ENCODE data around the gene FHDC1. TPM values are rescaled to one million over a fixed set of nuclear protein-coding genes. Genes with fewer than 3 reads are reported as not detected.

Gene FHDC1
- total and polyA plus RNA-seq, 10 of the 15 experiments (the other 5 are each of a cell fraction or from before 2014, with no cell fraction given): 0.04 to 0.12 (median 0.06) TPM; not detected in 3

DNA sequence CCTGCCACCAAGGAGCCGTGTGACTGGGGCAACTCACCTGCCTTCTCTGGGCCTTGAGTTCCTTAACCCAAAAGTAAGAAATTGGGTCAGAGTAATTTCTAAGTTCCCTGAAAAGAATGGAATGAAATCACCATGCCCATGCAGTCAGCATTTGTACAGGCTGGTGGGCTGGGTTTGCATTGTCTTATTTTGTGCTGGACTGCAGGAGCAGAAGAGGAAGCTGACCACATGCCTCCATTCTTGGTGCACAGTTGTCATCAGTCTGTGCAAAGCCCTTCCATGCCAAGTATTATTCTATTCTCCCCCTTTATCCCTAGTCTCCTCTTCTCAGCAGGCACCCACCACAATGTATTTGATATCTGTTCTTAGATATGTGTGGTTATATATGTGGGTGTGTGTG lies 56.3 kb downstream of the FHDC1 start:
- Histone ChIP-seq H2AFZ (ENCODE audit: control insufficient read depth, low read depth, low read length) (no peak overlapping the region), H3K79me2 (ENCODE audit: control insufficient read depth, insufficient read depth, low read length) (no peaks in the 10 kb centered on the region), H3K27ac (ENCODE audit: control insufficient read depth, insufficient read depth) (no peak overlapping the region), H3K9ac (ENCODE audit: control insufficient read depth, insufficient read depth, low read length) (no peak overlapping the region), H3K4me2 (ENCODE audit: control insufficient read depth, insufficient read depth) (no peak overlapping the region), H4K20me1 (ENCODE audit: control insufficient read depth, insufficient read depth) (no peaks in the 10 kb centered on the region), H3K4me3 (no peak overlapping the region), H3K36me3 (ENCODE audit: control insufficient read depth in 2 of 2, insufficient read depth in 2 of 2, low read length in 1 of 2) (no peaks in the 10 kb centered on the region), H3K27me3 (replicated peaks in 1 of 2; ENCODE audit: control insufficient read depth in 2 of 2, insufficient read depth in 2 of 2, low read length in 1 of 2) (no peaks in the 10 kb centered on the region; a peak in 2 of 4 replicates), H3K9me3 (replicated peaks; ENCODE audit: control insufficient read depth, insufficient read depth, low read length) (no peaks in the 10 kb centered on the region), H3K4me1 (ENCODE audit: control insufficient read depth, insufficient read depth, low read length) (no peaks in the 10 kb centered on the region)
- WGBS (ENCODE audit: insufficient coverage, insufficient replicate concordance, low lambda C conversion rate, missing lambda C conversion rate): 22% methylated on average over 1 of the region's 1 CpG
- in situ Hi-C loops (cut with MboI) (no loop called here), intact Hi-C loops (cut with micrococcal nuclease; ENCODE audit: unreplicated experiment) (no loop called here)
- POLR2A ChIA-PET: no interaction called here
- BruUV-seq (replicated peaks): no TSS peak
- RAD21 ChIA-PET (ENCODE audit: unreplicated experiment): no interaction called here
- CTCF ChIA-PET: no interaction called here
- FAIRE-seq (no peak), DNase-seq (ENCODE audit: low read depth, low spot score) (no peak), ATAC-seq (no peak)
- SMC1A ChIA-PET (ENCODE audit: uncharacterized antibody, unreplicated experiment): no interaction called here
- TF ChIP-seq BCL11A (IDR thresholded peaks at IDR 0.05; ENCODE audit: low read depth, low read length) (no peak), IRF4 (IDR thresholded peaks at IDR 0.05; ENCODE audit: low read depth, low read length) (no peak)

GRCh38 chr4:152994038-152994437 lies 57.9 kb downstream of the FHDC1 start:
- in situ Hi-C loops (cut with MboI): no loop called here
- H2AFZ ChIP-seq (ENCODE audit: control insufficient read depth, low read depth, low read length): no peak overlapping the region
- DNase-seq (ENCODE audit: low read depth, low spot score): no peak
- no peak overlapping the region for H3K27ac ChIP-seq (ENCODE audit: control insufficient read depth, insufficient read depth)
- POLR2A ChIA-PET: no interaction called here
- intact Hi-C loops (cut with micrococcal nuclease; ENCODE audit: unreplicated experiment): no loop called here
- no peaks in the 10 kb centered on the region for H3K9me3 ChIP-seq (replicated peaks; ENCODE audit: control insufficient read depth, insufficient read depth, low read length)
- no peak overlapping the region for H3K9ac ChIP-seq (ENCODE audit: control insufficient read depth, insufficient read depth, low read length)
- no peaks in the 10 kb centered on the region; a peak in 2 of 4 replicates for H3K27me3 ChIP-seq (replicated peaks in 1 of 2; ENCODE audit: control insufficient read depth in 2 of 2, insufficient read depth in 2 of 2, low read length in 1 of 2)
- 58% methylated on average over 3 of the region's 3 CpGs for WGBS (ENCODE audit: insufficient coverage, insufficient replicate concordance, low lambda C conversion rate, missing lambda C conversion rate)
- RAD21 ChIA-PET (ENCODE audit: unreplicated experiment): no interaction called here
- H3K79me2 ChIP-seq (ENCODE audit: control insufficient read depth, insufficient read depth, low read length): no peaks in the 10 kb centered on the region
- H3K4me3 ChIP-seq: no peak overlapping the region
- H3K36me3 ChIP-seq (ENCODE audit: control insufficient read depth in 2 of 2, insufficient read depth in 2 of 2, low read length in 1 of 2): no peaks in the 10 kb centered on the region
- SMC1A ChIA-PET (ENCODE audit: uncharacterized antibody, unreplicated experiment): interaction anchor here (0.6 kb wide), 1 partner anchor 9 kb away, joined by 3 read pairs; no protein-coding TSS in a partner anchor
- no peak for FAIRE-seq
- H3K4me1 ChIP-seq (ENCODE audit: control insufficient read depth, insufficient read depth, low read length): no peaks in the 10 kb centered on the region
- H4K20me1 ChIP-seq (ENCODE audit: control insufficient read depth, insufficient read depth): no peaks in the 10 kb centered on the region
- CTCF ChIA-PET: no interaction called here
- no TSS peak for BruUV-seq (replicated peaks)
- no peak for ATAC-seq
- H3K4me2 ChIP-seq (ENCODE audit: control insufficient read depth, insufficient read depth): no peak overlapping the region
- no peak for TF ChIP-seq GATAD2B (conservative IDR thresholded peaks at IDR 0.05; ENCODE audit: low read depth)
- no peak for TF ChIP-seq ZBTB11 (CRISPR knock-in tag; IDR thresholded peaks at IDR 0.05)
- no peak for TF ChIP-seq POLR2AphosphoS5 (IDR thresholded peaks at IDR 0.05; ENCODE audit: low read length)
- TF ChIP-seq ZNF384 (IDR thresholded peaks at IDR 0.05; ENCODE audit: borderline replicate concordance, low read depth, low read length): no peak
- no peak for TF ChIP-seq POLR2AphosphoS2 (IDR thresholded peaks at IDR 0.05; ENCODE audit: low read depth, low read length)
- no peak for TF ChIP-seq SREBF1 (IDR thresholded peaks at IDR 0.05; ENCODE audit: low read length)
- no peak for TF ChIP-seq RAD21 (IDR thresholded peaks at IDR 0.05; ENCODE audit: insufficient read depth, low read depth, low read length)
- TF ChIP-seq NKRF (conservative IDR thresholded peaks at IDR 0.05): no peak
- TF ChIP-seq SMAD1 (IDR thresholded peaks at IDR 0.05; ENCODE audit: low read depth, partially characterized antibody): no peak
- TF ChIP-seq ZNF207 (IDR thresholded peaks at IDR 0.05; ENCODE audit: borderline replicate concordance): no peak
- no peak for TF ChIP-seq RFX5 (IDR thresholded peaks at IDR 0.05; ENCODE audit: low read depth, low read length)
- TF ChIP-seq SMAD5 (IDR thresholded peaks at IDR 0.05; ENCODE audit: low read depth): no peak
- no peak for TF ChIP-seq STAT1 (conservative IDR thresholded peaks at IDR 0.05)
